ENCODE data around the gene RIN2. TPM values are rescaled to one million over a fixed set of nuclear protein-coding genes. Genes with fewer than 3 reads are reported as not detected.

Gene RIN2
- total and polyA plus RNA-seq, 2 of the 13 experiments (the other 11 are each of a cell fraction or from before 2014, with no cell fraction given) = 2.5 to 5.1 TPM

GRCh38 chr20:19791887-19792286 is 33.8 kb downstream of the RIN2 start:
- Histone ChIP-seq H3K4me1 (ENCODE audit: insufficient read depth, low read length) (no peaks in the 10 kb centered on the region), H3K27ac (ENCODE audit: extremely low read length, insufficient read depth, low read length) (no peak overlapping the region), H3K9me3 (ENCODE audit: low read length) (peaks cover 16% of the 10 kb centered on the region), H3K4me2 (ENCODE audit: low read depth, low read length) (no peak overlapping the region), H3K4me3 (replicated peaks in 1 of 3; ENCODE audit: insufficient read depth in 1 of 3, low read depth in 2 of 3, low read length in 3 of 3) (no peak overlapping the region), H4K20me1 (ENCODE audit: insufficient read depth, low read length) (no peaks in the 10 kb centered on the region), H3K27me3 (ENCODE audit: control insufficient read depth in 1 of 2, insufficient read depth in 2 of 2, low read length in 2 of 2) (no peaks in the 10 kb centered on the region), H3K36me3 (replicated peaks in 1 of 2; ENCODE audit: control insufficient read depth in 1 of 2, insufficient read depth in 2 of 2, low read length in 2 of 2) (no peaks in the 10 kb centered on the region), H2AFZ (ENCODE audit: low read length) (no peak overlapping the region), H3K79me2 (ENCODE audit: insufficient read depth, low read length) (no peaks in the 10 kb centered on the region), H3K9ac (ENCODE audit: insufficient read depth, low read depth, low read length) (no peak overlapping the region)
- 94% methylated on average over 2 of the region's 2 CpGs for WGBS (ENCODE audit: low lambda C conversion rate)
- ATAC-seq = no peak
- ChIA-PET POLR2A (no interaction called here), CTCF (ENCODE audit: low intra/inter-chr PET ratio, low total read pairs) (no interaction called here)
- no peak for DNase-seq (ENCODE audit: low spot score)
- in situ Hi-C loops (cut with HindIII; ENCODE audit: extremely low pct_ligation_motif_present, low pct_unique_long_range_greater_than_20kb) (no loop called here), intact Hi-C loops (cut with micrococcal nuclease; ENCODE audit: unreplicated experiment) (no loop called here)
- no peak for FAIRE-seq
- TF ChIP-seq KLF9 (CRISPR knock-in tag; IDR thresholded peaks at IDR 0.05; ENCODE audit: low read depth) = no peak
- BruUV-seq (replicated peaks) = no TSS peak

GRCh38 chr20:19793716-19794115 is 35.7 kb downstream of the RIN2 start:
- ATAC-seq (no peak), DNase-seq (ENCODE audit: low spot score) (no peak), FAIRE-seq (no peak)
- no peaks in the 10 kb centered on the region for H3K79me2 ChIP-seq (ENCODE audit: insufficient read depth, low read length)
- no peaks in the 10 kb centered on the region for H3K4me1 ChIP-seq (ENCODE audit: insufficient read depth, low read length)
- POLR2A ChIA-PET = no interaction called here
- H3K9ac ChIP-seq (ENCODE audit: insufficient read depth, low read depth, low read length) = no peak overlapping the region
- no peaks in the 10 kb centered on the region for H3K36me3 ChIP-seq (replicated peaks in 1 of 2; ENCODE audit: control insufficient read depth in 1 of 2, insufficient read depth in 2 of 2, low read length in 2 of 2)
- in situ Hi-C loops (cut with HindIII; ENCODE audit: extremely low pct_ligation_motif_present, low pct_unique_long_range_greater_than_20kb) (no loop called here), intact Hi-C loops (cut with micrococcal nuclease; ENCODE audit: unreplicated experiment) (no loop called here)
- WGBS (ENCODE audit: low lambda C conversion rate) = 66% methylated on average over 2 of the region's 2 CpGs
- no peaks in the 10 kb centered on the region for H4K20me1 ChIP-seq (ENCODE audit: insufficient read depth, low read length)
- CTCF ChIA-PET (ENCODE audit: low intra/inter-chr PET ratio, low total read pairs) = no interaction called here
- H2AFZ ChIP-seq (ENCODE audit: low read length) = no peak overlapping the region
- no TSS peak for BruUV-seq (replicated peaks)
- H3K27ac ChIP-seq (ENCODE audit: extremely low read length, insufficient read depth, low read length) = no peak overlapping the region
- no peak overlapping the region for H3K4me2 ChIP-seq (ENCODE audit: low read depth, low read length)
- TF ChIP-seq SETDB1 (CRISPR knock-in tag; IDR thresholded peaks at IDR 0.05; ENCODE audit: borderline replicate concordance) = no peak
- TF ChIP-seq FOXO4 (CRISPR knock-in tag; conservative IDR thresholded peaks at IDR 0.05) = 0 out of 2 replicates have a peak, but pooled peaks have one; percentile 17
- no peak for TF ChIP-seq NFKBIZ (CRISPR knock-in tag; IDR thresholded peaks at IDR 0.05)
- TF ChIP-seq, protein P1, sequence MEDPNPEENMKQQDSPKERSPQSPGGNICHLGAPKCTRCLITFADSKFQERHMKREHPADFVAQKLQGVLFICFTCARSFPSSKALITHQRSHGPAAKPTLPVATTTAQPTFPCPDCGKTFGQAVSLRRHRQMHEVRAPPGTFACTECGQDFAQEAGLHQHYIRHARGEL (CRISPR knock-in tag; IDR thresholded peaks at IDR 0.05) = no peak
- TF ChIP-seq POGZ (CRISPR knock-in tag; IDR thresholded peaks at IDR 0.05) = no peak
- H3K4me3 ChIP-seq (replicated peaks in 1 of 3; ENCODE audit: insufficient read depth in 1 of 3, low read depth in 2 of 3, low read length in 3 of 3) = no peak overlapping the region
- H3K9me3 ChIP-seq (ENCODE audit: low read length) = peaks cover 9% of the 10 kb centered on the region
- H3K27me3 ChIP-seq (ENCODE audit: control insufficient read depth in 1 of 2, insufficient read depth in 2 of 2, low read length in 2 of 2) = no peaks in the 10 kb centered on the region

Data from HepG2 (cell line).